Measurements from ENCODE around the gene ZNHIT1.

DNA sequence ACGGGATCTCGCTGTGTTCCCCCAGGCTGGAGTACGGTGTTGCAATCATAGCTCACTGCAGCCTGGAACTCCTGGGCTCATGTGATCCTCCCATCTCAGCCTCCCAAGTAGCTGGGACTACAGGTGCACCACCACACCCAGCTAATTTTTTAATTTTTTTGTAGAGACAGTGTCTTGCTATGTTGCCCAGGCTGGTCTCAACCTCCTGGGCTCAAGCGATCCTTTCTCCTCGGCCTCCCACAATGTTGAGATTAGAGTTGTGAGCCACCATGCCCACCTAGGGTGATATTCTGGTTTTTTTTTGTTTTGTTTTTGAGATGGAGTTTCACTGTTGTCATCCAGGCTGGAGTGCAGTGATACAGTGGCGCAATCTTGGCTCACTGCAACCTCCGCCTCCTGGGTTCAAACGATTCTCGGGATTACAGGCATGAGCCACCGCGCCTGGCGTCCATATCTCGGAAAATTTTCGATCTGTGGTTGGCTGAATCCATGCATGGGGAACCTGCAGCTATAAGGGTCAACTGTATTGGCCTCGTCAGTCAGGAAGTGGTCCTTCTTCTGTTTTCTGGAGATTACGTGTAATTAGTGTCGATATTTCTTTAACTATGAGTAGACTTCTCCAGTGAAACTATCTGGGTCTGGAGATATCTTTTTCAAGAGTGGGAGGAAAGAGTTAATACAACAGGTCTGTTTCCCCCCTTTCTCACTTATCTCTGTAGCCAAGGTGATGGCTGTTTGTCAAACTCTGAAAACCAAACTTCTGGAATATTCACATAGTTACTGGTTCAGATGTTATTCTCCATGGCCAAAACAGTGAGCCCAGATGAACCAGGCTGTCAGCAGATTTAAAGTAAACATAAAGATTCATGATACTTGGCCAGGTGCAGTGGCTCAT lies 47.9 kb downstream of the ZNHIT1 start:
- TF ChIP-seq, protein P1, sequence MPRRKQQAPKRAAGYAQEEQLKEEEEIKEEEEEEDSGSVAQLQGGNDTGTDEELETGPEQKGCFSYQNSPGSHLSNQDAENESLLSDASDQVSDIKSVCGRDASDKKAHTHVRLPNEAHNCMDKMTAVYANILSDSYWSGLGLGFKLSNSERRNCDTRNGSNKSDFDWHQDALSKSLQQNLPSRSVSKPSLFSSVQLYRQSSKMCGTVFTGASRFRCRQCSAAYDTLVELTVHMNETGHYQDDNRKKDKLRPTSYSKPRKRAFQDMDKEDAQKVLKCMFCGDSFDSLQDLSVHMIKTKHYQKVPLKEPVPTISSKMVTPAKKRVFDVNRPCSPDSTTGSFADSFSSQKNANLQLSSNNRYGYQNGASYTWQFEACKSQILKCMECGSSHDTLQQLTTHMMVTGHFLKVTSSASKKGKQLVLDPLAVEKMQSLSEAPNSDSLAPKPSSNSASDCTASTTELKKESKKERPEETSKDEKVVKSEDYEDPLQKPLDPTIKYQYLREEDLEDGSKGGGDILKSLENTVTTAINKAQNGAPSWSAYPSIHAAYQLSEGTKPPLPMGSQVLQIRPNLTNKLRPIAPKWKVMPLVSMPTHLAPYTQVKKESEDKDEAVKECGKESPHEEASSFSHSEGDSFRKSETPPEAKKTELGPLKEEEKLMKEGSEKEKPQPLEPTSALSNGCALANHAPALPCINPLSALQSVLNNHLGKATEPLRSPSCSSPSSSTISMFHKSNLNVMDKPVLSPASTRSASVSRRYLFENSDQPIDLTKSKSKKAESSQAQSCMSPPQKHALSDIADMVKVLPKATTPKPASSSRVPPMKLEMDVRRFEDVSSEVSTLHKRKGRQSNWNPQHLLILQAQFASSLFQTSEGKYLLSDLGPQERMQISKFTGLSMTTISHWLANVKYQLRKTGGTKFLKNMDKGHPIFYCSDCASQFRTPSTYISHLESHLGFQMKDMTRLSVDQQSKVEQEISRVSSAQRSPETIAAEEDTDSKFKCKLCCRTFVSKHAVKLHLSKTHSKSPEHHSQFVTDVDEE (CRISPR knock-in tag; IDR thresholded peaks at IDR 0.05) = no peak
- no peak for TF ChIP-seq RARB (CRISPR knock-in tag; IDR thresholded peaks at IDR 0.05)
- no peak for TF ChIP-seq ZNF8 (CRISPR knock-in tag; IDR thresholded peaks at IDR 0.05)
- TF ChIP-seq, protein P2, sequence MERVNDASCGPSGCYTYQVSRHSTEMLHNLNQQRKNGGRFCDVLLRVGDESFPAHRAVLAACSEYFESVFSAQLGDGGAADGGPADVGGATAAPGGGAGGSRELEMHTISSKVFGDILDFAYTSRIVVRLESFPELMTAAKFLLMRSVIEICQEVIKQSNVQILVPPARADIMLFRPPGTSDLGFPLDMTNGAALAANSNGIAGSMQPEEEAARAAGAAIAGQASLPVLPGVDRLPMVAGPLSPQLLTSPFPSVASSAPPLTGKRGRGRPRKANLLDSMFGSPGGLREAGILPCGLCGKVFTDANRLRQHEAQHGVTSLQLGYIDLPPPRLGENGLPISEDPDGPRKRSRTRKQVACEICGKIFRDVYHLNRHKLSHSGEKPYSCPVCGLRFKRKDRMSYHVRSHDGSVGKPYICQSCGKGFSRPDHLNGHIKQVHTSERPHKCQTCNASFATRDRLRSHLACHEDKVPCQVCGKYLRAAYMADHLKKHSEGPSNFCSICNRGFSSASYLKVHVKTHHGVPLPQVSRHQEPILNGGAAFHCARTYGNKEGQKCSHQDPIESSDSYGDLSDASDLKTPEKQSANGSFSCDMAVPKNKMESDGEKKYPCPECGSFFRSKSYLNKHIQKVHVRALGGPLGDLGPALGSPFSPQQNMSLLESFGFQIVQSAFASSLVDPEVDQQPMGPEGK (CRISPR knock-in tag; IDR thresholded peaks at IDR 0.05; ENCODE audit: borderline replicate concordance) = no peak
- TF ChIP-seq ZFP3 (CRISPR knock-in tag; IDR thresholded peaks at IDR 0.05) = no peak
- TF ChIP-seq ZFP30 (CRISPR knock-in tag; IDR thresholded peaks at IDR 0.05) = no peak
- TF ChIP-seq, protein P3, sequence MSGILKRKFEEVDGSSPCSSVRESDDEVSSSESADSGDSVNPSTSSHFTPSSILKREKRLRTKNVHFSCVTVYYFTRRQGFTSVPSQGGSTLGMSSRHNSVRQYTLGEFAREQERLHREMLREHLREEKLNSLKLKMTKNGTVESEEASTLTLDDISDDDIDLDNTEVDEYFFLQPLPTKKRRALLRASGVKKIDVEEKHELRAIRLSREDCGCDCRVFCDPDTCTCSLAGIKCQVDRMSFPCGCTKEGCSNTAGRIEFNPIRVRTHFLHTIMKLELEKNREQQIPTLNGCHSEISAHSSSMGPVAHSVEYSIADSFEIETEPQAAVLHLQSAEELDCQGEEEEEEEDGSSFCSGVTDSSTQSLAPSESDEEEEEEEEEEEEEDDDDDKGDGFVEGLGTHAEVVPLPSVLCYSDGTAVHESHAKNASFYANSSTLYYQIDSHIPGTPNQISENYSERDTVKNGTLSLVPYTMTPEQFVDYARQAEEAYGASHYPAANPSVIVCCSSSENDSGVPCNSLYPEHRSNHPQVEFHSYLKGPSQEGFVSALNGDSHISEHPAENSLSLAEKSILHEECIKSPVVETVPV (CRISPR knock-in tag; IDR thresholded peaks at IDR 0.05) = no peak
- no peak for TF ChIP-seq PPARA (CRISPR knock-in tag; IDR thresholded peaks at IDR 0.05; ENCODE audit: borderline replicate concordance)
